WTC11 (cell line): ENCODE results near the gene FGA.

ENCODE experiments used
- AFF4 ChIP-seq: sonication (generic); formaldehyde crosslinking; IDR thresholded peaks from 2 replicates; pipeline ENCODE4 v1.8.1; 2023; ENCODE audit warnings: mild to moderate bottlenecking, missing genetic modification reagents, borderline replicate concordance
- CTCF ChIP-seq: fragments of 200-600 bp; IDR thresholded peaks from 2 replicates; pipeline ENCODE4 v1.8.0; 2022; ENCODE audit warnings: antibody characterized with exemption
- ELF4 ChIP-seq: sonication (generic); formaldehyde crosslinking; IDR thresholded peaks from 2 replicates; pipeline ENCODE4 v1.8.1; 2022; ENCODE audit warnings: low read depth, mild to moderate bottlenecking, moderate library complexity, missing genetic modification reagents
- ESRRA ChIP-seq: sonication (generic); formaldehyde crosslinking; IDR thresholded peaks from 2 replicates; pipeline ENCODE4 v1.8.1; 2022; ENCODE audit warnings: mild to moderate bottlenecking, missing genetic modification reagents, borderline replicate concordance
- FOXP4 ChIP-seq: sonication (generic); formaldehyde crosslinking; IDR thresholded peaks from 2 replicates; pipeline ENCODE4 v1.8.0; 2022; ENCODE audit warnings: mild to moderate bottlenecking, missing genetic modification reagents
- GTF2I ChIP-seq: fragments of 250-450 bp; sonication (Bioruptor Pico); conservative IDR thresholded peaks from 2 replicates; pipeline ENCODE4 v1.4.0; 2021; ENCODE audit warnings: mild to moderate bottlenecking
- JUN ChIP-seq: sonication (generic); formaldehyde crosslinking; IDR thresholded peaks from 2 replicates; pipeline ENCODE4 v1.8.0; 2023; ENCODE audit warnings: mild to moderate bottlenecking, missing genetic modification reagents
- MAX ChIP-seq: sonication (generic); formaldehyde crosslinking; IDR thresholded peaks from 2 replicates; pipeline ENCODE4 v1.8.0; 2022; ENCODE audit warnings: mild to moderate bottlenecking, missing genetic modification reagents
- MYBL2 ChIP-seq: sonication (generic); formaldehyde crosslinking; IDR thresholded peaks from 2 replicates; pipeline ENCODE4 v1.8.1; 2023; ENCODE audit warnings: mild to moderate bottlenecking, moderate library complexity, missing genetic modification reagents
- NR1H2 ChIP-seq: sonication (generic); formaldehyde crosslinking; IDR thresholded peaks from 2 replicates; pipeline ENCODE4 v1.9.0; 2021; ENCODE audit warnings: mild to moderate bottlenecking, moderate library complexity, missing genetic modification reagents
- SP1 ChIP-seq: sonication (generic); formaldehyde crosslinking; conservative IDR thresholded peaks from 2 replicates; pipeline ENCODE4 v1.8.1; 2022; ENCODE audit warnings: missing genetic modification reagents
- TEAD4 ChIP-seq: sonication (generic); formaldehyde crosslinking; IDR thresholded peaks from 2 replicates; pipeline ENCODE4 v1.8.0; 2022; ENCODE audit warnings: mild to moderate bottlenecking, missing genetic modification reagents
- USF2 ChIP-seq: sonication (generic); formaldehyde crosslinking; IDR thresholded peaks from 2 replicates; pipeline ENCODE4 v1.8.1; 2023; ENCODE audit warnings: mild to moderate bottlenecking, missing genetic modification reagents, moderate library complexity
- ZNF232 ChIP-seq: sonication (generic); formaldehyde crosslinking; IDR thresholded peaks from 2 replicates; pipeline ENCODE4 v1.8.0; 2022; ENCODE audit warnings: mild to moderate bottlenecking, missing genetic modification reagents

- no peak for TF ChIP-seq CTCF
- TF ChIP-seq USF2 (CRISPR knock-in tag): no peak
- TF ChIP-seq MAX (CRISPR knock-in tag): no peak
- TF ChIP-seq ELF4 (CRISPR knock-in tag): no peak
- TF ChIP-seq FOXP4: no peak
- no peak for TF ChIP-seq MYBL2 (CRISPR knock-in tag)
- TF ChIP-seq TEAD4 (CRISPR knock-in tag): no peak
- no peak for TF ChIP-seq NR1H2 (CRISPR knock-in tag)
- no peak for TF ChIP-seq SP1 (CRISPR knock-in tag)
- TF ChIP-seq ZNF232 (CRISPR knock-in tag): no peak
- no peak for TF ChIP-seq ESRRA (CRISPR knock-in tag)
- TF ChIP-seq GTF2I: no peak
- no peak for TF ChIP-seq AFF4 (CRISPR knock-in tag)
- TF ChIP-seq JUN (CRISPR knock-in tag): no peak
Measured at GRCh38 chr4:154569584-154569983, 21.0 kb downstream of the FGA start.
